HEK293 (cell line): Measurements from ENCODE around the gene HECTD2.

Experiments
- CTCF ChIA-PET: fragments of 350-600 bp; formaldehyde crosslinking; extraction: SDS; loops from one replicate; lab custom pipeline; 2021; ENCODE audit warnings: antibody characterized with exemption; lab: Yijun Ruan, JAX
- POLR2A ChIA-PET: fragments of 300-600 bp; formaldehyde crosslinking; extraction: SDS; loops from one replicate; lab custom pipeline; 2020; ENCODE audit warnings: antibody characterized with exemption, inconsistent platforms; lab: Yijun Ruan, JAX
- H3K27ac ChIP-seq: fragments of 200-500 bp; sonication (Bioruptor generic); 2 replicates; pipeline ENCODE4 v1.5.1; 2014; ENCODE audit warnings: low read depth, low read length, control low read depth, inconsistent platforms; ENCODE audit errors: extremely low read depth
- H3K36me3 ChIP-seq, 2 experiments: fragments of 200-500 bp in 1 of 2; sonication (Bioruptor generic) in 1 of 2; 1 replicate in 1 of 2; 2 replicates in 1 of 2; pipeline ENCODE4 v1.5.1; 2014 to 2017; ENCODE audit warnings: inconsistent platforms in 2 of 2, low read length in 2 of 2; ENCODE audit not compliant: control insufficient read depth in 2 of 2, insufficient read depth in 1 of 2
- H3K4me1 ChIP-seq: fragments of 200-500 bp; sonication (Bioruptor generic); 2 replicates; pipeline ENCODE4 v1.5.1; 2014; ENCODE audit warnings: mild to moderate bottlenecking, low read length, inconsistent platforms; ENCODE audit not compliant: control insufficient read depth, insufficient read depth
- H3K4me3 ChIP-seq: 2 replicates; pipeline ENCODE4 v1.5.1; 2011; ENCODE audit warnings: low read depth, mild to moderate bottlenecking, control low read depth, low read length, moderate library complexity
- H3K9me3 ChIP-seq: fragments of 200-500 bp; sonication (Bioruptor generic); 2 replicates; pipeline ENCODE4 v1.5.1; 2014; ENCODE audit warnings: low read depth, low read length, inconsistent platforms; ENCODE audit not compliant: control insufficient read depth, insufficient read depth
- GLIS1 ChIP-seq: fragments of 450-650 bp; formaldehyde crosslinking; IDR thresholded peaks from 2 replicates; pipeline ENCODE4 v1.5.1; 2016; ENCODE audit warnings: missing biosample characterization, missing genetic modification characterization
- KLF10 ChIP-seq: fragments of 450-650 bp; IDR thresholded peaks from 2 replicates; pipeline ENCODE4 v1.5.1; 2018; ENCODE audit warnings: missing biosample characterization, mild to moderate bottlenecking, missing genetic modification characterization
- KLF16 ChIP-seq: fragments of 450-650 bp; formaldehyde crosslinking; IDR thresholded peaks from 2 replicates; pipeline ENCODE4 v1.5.1; 2017; ENCODE audit warnings: missing biosample characterization, missing genetic modification characterization
- MZF1 ChIP-seq: fragments of 450-650 bp; formaldehyde crosslinking; IDR thresholded peaks from 2 replicates; pipeline ENCODE4 v1.5.1; 2017; ENCODE audit warnings: missing biosample characterization, missing genetic modification characterization, borderline replicate concordance
- SETDB1 ChIP-seq: IDR thresholded peaks from one replicate; pipeline ENCODE4 v1.6.1; 2017; ENCODE audit warnings: mild to moderate bottlenecking, low read length, moderate library complexity, mixed read lengths; ENCODE audit not compliant: insufficient read length
- ZIC2 ChIP-seq: fragments of 450-650 bp; formaldehyde crosslinking; IDR thresholded peaks from 2 replicates; pipeline ENCODE4 v1.5.1; 2016; ENCODE audit warnings: missing biosample characterization, missing genetic modification characterization
- ZNF121 ChIP-seq: fragments of 450-650 bp; formaldehyde crosslinking; IDR thresholded peaks from 2 replicates; pipeline ENCODE4 v1.5.1; 2016; ENCODE audit warnings: missing biosample characterization, missing genetic modification characterization
- ZNF140 ChIP-seq: fragments of 450-650 bp; formaldehyde crosslinking; IDR thresholded peaks from 2 replicates; pipeline ENCODE4 v1.5.1; 2016; ENCODE audit warnings: missing biosample characterization, missing genetic modification characterization
- ZNF155 ChIP-seq: fragments of 450-650 bp; formaldehyde crosslinking; IDR thresholded peaks from 2 replicates; pipeline ENCODE4 v1.5.1; 2016; ENCODE audit warnings: missing biosample characterization, missing genetic modification characterization
- ZNF169 ChIP-seq: fragments of 450-650 bp; formaldehyde crosslinking; IDR thresholded peaks from 2 replicates; pipeline ENCODE4 v1.5.1; 2016; ENCODE audit warnings: missing biosample characterization, missing genetic modification characterization
- ZNF184 ChIP-seq: fragments of 450-650 bp; IDR thresholded peaks from 2 replicates; pipeline ENCODE4 v1.5.1; 2018; ENCODE audit warnings: missing biosample characterization, mild to moderate bottlenecking, missing genetic modification characterization
- ZNF223 ChIP-seq: fragments of 450-650 bp; formaldehyde crosslinking; IDR thresholded peaks from 2 replicates; pipeline ENCODE4 v1.5.1; 2016; ENCODE audit warnings: missing biosample characterization, missing genetic modification characterization
- ZNF529 ChIP-seq: fragments of 450-650 bp; formaldehyde crosslinking; IDR thresholded peaks from 2 replicates; pipeline ENCODE4 v1.5.1; 2017; ENCODE audit warnings: missing genetic modification characterization, missing biosample characterization; ENCODE audit not compliant: insufficient replicate concordance
- ZNF530 ChIP-seq: fragments of 450-650 bp; formaldehyde crosslinking; IDR thresholded peaks from 2 replicates; pipeline ENCODE4 v1.5.1; 2016; ENCODE audit warnings: low read depth, missing biosample characterization, missing genetic modification characterization
- ZNF621 ChIP-seq: fragments of 450-650 bp; formaldehyde crosslinking; IDR thresholded peaks from 2 replicates; pipeline ENCODE4 v1.5.1; 2017; ENCODE audit warnings: missing biosample characterization, missing genetic modification characterization
- ZNF830 ChIP-seq: fragments of 450-650 bp; IDR thresholded peaks from 2 replicates; pipeline ENCODE4 v1.5.0; 2018; ENCODE audit warnings: missing biosample characterization, missing genetic modification characterization, low read depth, mild to moderate bottlenecking, moderate library complexity
- TF ChIP-seq, protein P1 (sequence below): fragments of 450-650 bp; formaldehyde crosslinking; IDR thresholded peaks from 2 replicates; pipeline ENCODE4 v1.5.1; 2017; ENCODE audit warnings: missing biosample characterization, missing genetic modification characterization
- TF ChIP-seq, protein P2 (sequence below): fragments of 450-650 bp; formaldehyde crosslinking; optimal IDR thresholded peaks from 2 replicates; pipeline ENCODE3; 2016; ENCODE audit warnings: missing biosample characterization, mild to moderate bottlenecking, missing genetic modification characterization
- TF ChIP-seq, protein P3 (sequence below): fragments of 450-650 bp; formaldehyde crosslinking; IDR thresholded peaks from 2 replicates; pipeline ENCODE4 v1.5.1; 2016; ENCODE audit warnings: missing biosample characterization, missing genetic modification characterization
- TF ChIP-seq, protein P4 (sequence below): fragments of 450-650 bp; formaldehyde crosslinking; IDR thresholded peaks from 2 replicates; pipeline ENCODE4 v1.5.1; 2016; ENCODE audit warnings: missing biosample characterization, missing genetic modification characterization, borderline replicate concordance
- TF ChIP-seq, protein P5 (sequence below): fragments of 450-650 bp; formaldehyde crosslinking; IDR thresholded peaks from 2 replicates; pipeline ENCODE4 v1.5.1; 2016; ENCODE audit warnings: missing biosample characterization, missing genetic modification characterization
- TF ChIP-seq, protein P6 (sequence below): fragments of 450-650 bp; formaldehyde crosslinking; IDR thresholded peaks from 2 replicates; pipeline ENCODE4 v1.5.1; 2017; ENCODE audit warnings: missing biosample characterization, mild to moderate bottlenecking, missing genetic modification characterization, moderate library complexity

The HECTD2 gene

DNA sequence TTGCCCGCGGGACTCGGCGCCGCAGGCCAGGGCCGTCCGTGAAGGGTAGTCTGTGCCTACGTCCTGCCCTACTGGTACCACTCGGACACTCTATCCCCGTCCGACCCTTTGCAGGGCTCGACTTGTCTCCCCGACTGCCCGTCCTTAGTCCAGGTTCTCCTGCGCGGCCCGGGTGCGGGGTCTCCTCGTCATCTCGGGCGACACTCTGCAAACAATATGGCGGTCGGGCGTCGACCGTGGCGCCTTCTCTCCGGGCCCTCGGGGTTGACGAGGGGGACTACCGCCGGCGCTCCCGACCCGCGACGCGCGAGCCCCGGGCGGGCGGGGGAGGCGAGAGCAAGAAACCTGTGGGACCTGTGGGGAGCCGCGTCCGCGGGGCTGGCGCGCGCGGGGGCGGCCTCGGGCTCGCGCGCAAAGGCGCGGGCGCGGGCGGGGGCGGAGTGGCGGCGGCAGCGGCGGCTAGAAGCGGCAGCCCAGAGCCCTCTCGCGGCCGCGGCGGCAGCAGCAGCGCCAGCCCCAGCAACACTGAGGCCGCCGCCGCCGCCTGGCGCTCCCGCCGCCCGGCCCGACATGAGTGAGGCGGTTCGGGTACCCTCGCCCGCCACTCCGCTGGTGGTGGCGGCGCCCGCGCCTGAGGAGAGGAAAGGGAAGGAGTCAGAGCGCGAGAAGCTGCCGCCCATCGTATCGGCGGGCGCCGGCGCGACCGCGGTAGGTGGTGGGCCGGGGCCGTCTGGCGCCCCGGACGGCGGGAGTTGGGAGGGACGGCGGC is at the start of gene HECTD2 (continued):
- TF ChIP-seq, protein P1, sequence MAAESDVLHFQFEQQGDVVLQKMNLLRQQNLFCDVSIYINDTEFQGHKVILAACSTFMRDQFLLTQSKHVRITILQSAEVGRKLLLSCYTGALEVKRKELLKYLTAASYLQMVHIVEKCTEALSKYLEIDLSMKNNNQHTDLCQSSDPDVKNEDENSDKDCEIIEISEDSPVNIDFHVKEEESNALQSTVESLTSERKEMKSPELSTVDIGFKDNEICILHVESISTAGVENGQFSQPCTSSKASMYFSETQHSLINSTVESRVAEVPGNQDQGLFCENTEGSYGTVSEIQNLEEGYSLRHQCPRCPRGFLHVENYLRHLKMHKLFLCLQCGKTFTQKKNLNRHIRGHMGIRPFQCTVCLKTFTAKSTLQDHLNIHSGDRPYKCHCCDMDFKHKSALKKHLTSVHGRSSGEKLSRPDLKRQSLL: no peak
- TF ChIP-seq ZNF530 (tag by site-specific recombination): no peak
- no peak for TF ChIP-seq MZF1
- no peak for TF ChIP-seq ZNF830 (tag by site-specific recombination)
- TF ChIP-seq, protein P2, sequence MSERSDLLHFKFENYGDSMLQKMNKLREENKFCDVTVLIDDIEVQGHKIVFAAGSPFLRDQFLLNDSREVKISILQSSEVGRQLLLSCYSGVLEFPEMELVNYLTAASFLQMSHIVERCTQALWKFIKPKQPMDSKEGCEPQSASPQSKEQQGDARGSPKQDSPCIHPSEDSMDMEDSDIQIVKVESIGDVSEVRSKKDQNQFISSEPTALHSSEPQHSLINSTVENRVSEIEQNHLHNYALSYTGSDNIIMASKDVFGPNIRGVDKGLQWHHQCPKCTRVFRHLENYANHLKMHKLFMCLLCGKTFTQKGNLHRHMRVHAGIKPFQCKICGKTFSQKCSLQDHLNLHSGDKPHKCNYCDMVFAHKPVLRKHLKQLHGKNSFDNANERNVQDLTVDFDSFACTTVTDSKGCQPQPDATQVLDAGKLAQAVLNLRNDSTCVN (tag by site-specific recombination): peak; percentile 89
- no peak for TF ChIP-seq SETDB1
- TF ChIP-seq, protein P3, sequence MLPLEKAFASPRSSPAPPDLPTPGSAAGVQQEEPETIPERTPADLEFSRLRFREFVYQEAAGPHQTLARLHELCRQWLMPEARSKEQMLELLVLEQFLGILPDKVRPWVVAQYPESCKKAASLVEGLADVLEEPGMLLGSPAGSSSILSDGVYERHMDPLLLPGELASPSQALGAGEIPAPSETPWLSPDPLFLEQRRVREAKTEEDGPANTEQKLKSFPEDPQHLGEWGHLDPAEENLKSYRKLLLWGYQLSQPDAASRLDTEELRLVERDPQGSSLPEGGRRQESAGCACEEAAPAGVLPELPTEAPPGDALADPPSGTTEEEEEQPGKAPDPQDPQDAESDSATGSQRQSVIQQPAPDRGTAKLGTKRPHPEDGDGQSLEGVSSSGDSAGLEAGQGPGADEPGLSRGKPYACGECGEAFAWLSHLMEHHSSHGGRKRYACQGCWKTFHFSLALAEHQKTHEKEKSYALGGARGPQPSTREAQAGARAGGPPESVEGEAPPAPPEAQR (tag by site-specific recombination): no peak
- TF ChIP-seq GLIS1: no peak
- TF ChIP-seq, protein P4, sequence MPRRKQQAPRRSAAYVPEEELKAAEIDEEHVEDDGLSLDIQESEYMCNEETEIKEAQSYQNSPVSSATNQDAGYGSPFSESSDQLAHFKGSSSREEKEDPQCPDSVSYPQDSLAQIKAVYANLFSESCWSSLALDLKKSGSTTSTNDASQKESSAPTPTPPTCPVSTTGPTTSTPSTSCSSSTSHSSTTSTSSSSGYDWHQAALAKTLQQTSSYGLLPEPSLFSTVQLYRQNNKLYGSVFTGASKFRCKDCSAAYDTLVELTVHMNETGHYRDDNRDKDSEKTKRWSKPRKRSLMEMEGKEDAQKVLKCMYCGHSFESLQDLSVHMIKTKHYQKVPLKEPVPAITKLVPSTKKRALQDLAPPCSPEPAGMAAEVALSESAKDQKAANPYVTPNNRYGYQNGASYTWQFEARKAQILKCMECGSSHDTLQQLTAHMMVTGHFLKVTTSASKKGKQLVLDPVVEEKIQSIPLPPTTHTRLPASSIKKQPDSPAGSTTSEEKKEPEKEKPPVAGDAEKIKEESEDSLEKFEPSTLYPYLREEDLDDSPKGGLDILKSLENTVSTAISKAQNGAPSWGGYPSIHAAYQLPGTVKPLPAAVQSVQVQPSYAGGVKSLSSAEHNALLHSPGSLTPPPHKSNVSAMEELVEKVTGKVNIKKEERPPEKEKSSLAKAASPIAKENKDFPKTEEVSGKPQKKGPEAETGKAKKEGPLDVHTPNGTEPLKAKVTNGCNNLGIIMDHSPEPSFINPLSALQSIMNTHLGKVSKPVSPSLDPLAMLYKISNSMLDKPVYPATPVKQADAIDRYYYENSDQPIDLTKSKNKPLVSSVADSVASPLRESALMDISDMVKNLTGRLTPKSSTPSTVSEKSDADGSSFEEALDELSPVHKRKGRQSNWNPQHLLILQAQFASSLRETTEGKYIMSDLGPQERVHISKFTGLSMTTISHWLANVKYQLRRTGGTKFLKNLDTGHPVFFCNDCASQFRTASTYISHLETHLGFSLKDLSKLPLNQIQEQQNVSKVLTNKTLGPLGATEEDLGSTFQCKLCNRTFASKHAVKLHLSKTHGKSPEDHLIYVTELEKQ (tag by site-specific recombination): no peak
- no peak for TF ChIP-seq ZNF140
- no peak for TF ChIP-seq ZNF169 (tag by site-specific recombination)

DNA sequence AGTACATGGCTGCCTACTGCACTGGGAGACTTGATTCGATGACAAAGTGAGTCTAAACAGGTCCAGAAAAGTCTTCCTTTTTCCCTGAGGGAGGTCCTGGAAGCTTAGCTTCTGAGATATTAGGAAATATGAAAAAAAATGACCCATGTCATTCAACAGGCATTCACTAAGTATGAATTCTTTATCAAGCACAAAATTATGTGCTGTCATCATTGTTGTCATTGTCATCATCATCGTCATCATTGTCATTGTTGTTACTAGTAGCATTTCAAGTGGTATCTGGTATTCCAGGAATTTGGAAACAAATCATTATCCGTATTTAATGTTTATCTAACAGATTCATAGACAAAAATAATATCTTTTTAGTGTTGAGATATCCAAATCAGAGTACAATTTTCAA is 49.7 kb upstream of the HECTD2 start:
- CTCF ChIA-PET: no interaction called here
- Histone ChIP-seq H3K27ac (no peak overlapping the region), H3K4me3 (no peak overlapping the region)
- TF ChIP-seq ZNF529 (no peak), KLF16 (tag by site-specific recombination) (no peak), ZNF530 (tag by site-specific recombination) (no peak), ZIC2 (tag by site-specific recombination) (no peak), ZNF184 (tag by site-specific recombination) (no peak), KLF10 (no peak), ZNF155 (tag by site-specific recombination) (no peak), ZNF621 (tag by site-specific recombination) (no peak), ZNF121 (no peak), ZNF223 (tag by site-specific recombination) (no peak)
- TF ChIP-seq, protein P5, sequence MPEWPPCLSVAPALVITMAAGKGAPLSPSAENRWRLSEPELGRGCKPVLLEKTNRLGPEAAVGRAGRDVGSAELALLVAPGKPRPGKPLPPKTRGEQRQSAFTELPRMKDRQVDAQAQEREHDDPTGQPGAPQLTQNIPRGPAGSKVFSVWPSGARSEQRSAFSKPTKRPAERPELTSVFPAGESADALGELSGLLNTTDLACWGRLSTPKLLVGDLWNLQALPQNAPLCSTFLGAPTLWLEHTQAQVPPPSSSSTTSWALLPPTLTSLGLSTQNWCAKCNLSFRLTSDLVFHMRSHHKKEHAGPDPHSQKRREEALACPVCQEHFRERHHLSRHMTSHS (tag by site-specific recombination): no peak
- TF ChIP-seq, protein P6, sequence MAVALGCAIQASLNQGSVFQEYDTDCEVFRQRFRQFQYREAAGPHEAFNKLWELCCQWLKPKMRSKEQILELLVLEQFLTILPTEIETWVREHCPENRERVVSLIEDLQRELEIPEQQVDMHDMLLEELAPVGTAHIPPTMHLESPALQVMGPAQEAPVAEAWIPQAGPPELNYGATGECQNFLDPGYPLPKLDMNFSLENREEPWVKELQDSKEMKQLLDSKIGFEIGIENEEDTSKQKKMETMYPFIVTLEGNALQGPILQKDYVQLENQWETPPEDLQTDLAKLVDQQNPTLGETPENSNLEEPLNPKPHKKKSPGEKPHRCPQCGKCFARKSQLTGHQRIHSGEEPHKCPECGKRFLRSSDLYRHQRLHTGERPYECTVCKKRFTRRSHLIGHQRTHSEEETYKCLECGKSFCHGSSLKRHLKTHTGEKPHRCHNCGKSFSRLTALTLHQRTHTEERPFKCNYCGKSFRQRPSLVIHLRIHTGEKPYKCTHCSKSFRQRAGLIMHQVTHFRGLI (tag by site-specific recombination): no peak

More for the DNA sequence above, 49.7 kb upstream of the HECTD2 start:
- Histone ChIP-seq H3K36me3 (no peaks in the 10 kb centered on the region), H3K9me3 (no peaks in the 10 kb centered on the region), H3K4me1 (no peaks in the 10 kb centered on the region)
- POLR2A ChIA-PET: no interaction called here
